Astrocyte of the spinal cord (primary cell): ENCODE data around the gene NOXO1.

Experiments
- DNase-seq: peaks from one replicate; pipeline ENCODE4 v3.0.0; 2011; ENCODE audit warnings: low read depth, low spot score
- H3K4me3 ChIP-seq: 2 replicates; pipeline ENCODE4 v1.5.1; 2011; ENCODE audit warnings: low read depth, mild to moderate bottlenecking, low read length, moderate library complexity
- in situ Hi-C: cut with HindIII; loops from 2 replicates; pipeline ENCODE4 v1.10.0; 2017; ENCODE audit warnings: low sequenced_read_pairs
- TF ChIP-seq, protein P1 (sequence below): IDR thresholded peaks from 2 replicates; pipeline ENCODE4 v1.5.1; 2012; ENCODE audit warnings: low read depth, mild to moderate bottlenecking, low read length, inconsistent platforms

NOXO1 gene

DNA sequence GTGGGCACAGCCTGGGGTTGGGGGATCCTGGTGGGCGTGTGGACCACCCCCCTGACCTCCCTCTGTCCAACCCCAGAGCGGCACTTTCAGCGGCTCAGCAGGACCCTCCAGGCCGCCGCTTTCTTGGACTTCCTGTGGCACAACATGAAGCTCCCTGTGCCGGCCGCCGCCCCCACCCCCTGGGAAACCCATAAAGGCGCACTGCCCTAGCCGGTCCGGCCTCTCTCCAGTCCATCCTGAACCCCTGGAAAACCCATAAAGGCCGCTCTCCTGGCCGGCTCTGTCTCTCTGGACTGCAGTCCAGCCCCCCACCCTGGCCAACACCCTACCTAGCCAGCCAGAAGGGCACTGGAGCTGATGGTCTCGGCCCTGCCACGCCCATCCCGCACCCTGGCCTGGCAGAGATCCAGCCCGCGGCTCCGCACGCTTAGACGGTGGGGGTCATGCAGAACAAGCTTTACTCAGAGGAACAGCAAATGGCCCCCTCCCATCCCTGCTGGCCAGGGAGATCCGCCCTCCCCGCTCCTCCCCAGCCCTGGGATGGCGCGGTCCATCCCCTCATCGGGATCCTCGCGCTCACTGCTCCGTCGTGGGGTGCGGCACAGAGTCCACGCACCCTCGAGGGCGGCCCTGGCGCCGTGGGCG is 2.7 kb downstream of the NOXO1 start:
- no peak overlapping the region for H3K4me3 ChIP-seq
- TF ChIP-seq, protein P1, sequence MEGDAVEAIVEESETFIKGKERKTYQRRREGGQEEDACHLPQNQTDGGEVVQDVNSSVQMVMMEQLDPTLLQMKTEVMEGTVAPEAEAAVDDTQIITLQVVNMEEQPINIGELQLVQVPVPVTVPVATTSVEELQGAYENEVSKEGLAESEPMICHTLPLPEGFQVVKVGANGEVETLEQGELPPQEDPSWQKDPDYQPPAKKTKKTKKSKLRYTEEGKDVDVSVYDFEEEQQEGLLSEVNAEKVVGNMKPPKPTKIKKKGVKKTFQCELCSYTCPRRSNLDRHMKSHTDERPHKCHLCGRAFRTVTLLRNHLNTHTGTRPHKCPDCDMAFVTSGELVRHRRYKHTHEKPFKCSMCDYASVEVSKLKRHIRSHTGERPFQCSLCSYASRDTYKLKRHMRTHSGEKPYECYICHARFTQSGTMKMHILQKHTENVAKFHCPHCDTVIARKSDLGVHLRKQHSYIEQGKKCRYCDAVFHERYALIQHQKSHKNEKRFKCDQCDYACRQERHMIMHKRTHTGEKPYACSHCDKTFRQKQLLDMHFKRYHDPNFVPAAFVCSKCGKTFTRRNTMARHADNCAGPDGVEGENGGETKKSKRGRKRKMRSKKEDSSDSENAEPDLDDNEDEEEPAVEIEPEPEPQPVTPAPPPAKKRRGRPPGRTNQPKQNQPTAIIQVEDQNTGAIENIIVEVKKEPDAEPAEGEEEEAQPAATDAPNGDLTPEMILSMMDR, result no peak
- in situ Hi-C loops, result no loop called here
- DNase-seq, result no peak

DNA sequence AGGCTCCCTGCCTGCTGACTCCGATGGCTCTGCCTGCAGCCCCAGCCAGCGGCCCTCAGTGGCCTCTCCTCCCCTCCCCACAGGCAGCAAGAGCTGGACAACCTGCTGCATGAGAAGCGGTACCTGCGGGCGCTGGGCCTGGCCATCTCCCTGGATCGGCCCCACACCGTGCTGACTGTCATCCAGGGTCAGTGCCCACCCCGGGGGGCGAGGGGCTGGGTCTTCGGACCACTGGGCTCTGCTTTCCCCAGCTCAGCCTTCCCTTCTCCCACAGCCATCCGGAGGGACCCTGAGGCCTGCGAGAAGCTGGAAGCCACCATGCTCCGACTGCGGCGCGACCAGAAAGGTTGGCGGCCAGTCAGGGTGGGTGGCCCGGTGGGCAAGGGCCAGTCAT is 3.4 kb downstream of the NOXO1 start:
- H3K4me3 ChIP-seq, result no peak overlapping the region
- TF ChIP-seq, protein P1, result no peak
- in situ Hi-C loops, result no loop called here
- DNase-seq, result no peak

DNA sequence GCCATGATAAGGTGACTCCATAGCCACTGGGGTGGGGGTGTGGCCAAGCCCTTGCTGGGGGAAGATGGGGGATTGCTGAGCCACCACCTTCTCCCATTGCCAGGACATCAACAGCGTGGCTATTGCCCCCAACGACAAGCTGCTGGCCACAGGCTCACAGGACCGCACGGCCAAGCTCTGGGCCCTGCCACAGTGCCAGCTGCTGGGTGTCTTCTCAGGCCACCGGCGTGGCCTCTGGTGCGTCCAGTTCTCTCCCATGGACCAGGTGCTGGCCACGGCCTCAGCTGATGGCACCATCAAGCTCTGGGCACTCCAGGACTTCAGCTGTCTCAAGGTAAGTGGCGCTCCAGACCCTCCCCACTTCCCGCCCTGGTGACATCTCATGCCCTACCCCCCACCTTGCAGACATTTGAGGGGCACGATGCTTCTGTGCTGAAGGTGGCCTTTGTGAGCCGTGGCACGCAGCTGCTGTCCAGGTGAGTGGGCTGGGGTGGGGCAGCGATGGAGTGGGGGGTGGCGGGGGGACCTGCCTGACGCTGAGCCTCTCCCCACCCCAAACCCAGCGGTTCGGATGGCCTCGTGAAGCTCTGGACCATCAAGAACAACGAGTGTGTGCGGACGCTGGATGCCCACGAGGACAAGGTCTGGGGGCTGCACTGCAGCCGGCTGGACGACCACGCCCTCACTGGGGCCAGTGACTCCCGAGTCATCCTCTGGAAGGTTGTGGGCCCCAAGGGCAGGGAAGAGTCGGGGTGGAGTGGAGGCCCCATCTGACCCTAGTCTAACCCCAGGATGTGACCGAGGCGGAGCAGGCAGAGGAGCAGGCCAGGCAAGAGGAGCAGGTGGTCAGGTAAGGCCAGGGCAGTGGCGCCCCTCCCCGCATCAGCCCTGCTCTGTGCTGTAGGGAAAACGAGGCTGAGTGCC is 4.1 kb downstream of the NOXO1 start:
- in situ Hi-C loops, result no loop called here
- TF ChIP-seq, protein P1, result no peak
- no peak overlapping the region for H3K4me3 ChIP-seq
- no peak for DNase-seq

DNA sequence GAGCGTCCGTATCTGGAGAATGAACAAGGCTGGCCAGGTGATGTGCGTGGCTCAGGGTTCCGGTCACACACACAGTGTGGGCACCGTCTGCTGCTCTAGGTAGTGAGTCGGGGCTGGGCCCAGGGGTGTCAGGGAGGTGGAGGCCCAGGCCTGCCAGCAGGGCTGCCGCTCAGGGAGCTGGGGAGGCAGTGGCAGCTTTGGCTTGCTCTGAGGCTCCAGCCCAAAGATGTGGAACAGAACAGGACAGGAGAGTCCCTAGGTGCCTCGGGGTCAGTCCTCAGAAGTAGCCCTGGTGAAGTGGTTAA is 5.1 kb downstream of the NOXO1 start:
- in situ Hi-C loops, result no loop called here
- TF ChIP-seq, protein P1, result no peak
- no peak overlapping the region for H3K4me3 ChIP-seq
- DNase-seq, result no peak

DNA sequence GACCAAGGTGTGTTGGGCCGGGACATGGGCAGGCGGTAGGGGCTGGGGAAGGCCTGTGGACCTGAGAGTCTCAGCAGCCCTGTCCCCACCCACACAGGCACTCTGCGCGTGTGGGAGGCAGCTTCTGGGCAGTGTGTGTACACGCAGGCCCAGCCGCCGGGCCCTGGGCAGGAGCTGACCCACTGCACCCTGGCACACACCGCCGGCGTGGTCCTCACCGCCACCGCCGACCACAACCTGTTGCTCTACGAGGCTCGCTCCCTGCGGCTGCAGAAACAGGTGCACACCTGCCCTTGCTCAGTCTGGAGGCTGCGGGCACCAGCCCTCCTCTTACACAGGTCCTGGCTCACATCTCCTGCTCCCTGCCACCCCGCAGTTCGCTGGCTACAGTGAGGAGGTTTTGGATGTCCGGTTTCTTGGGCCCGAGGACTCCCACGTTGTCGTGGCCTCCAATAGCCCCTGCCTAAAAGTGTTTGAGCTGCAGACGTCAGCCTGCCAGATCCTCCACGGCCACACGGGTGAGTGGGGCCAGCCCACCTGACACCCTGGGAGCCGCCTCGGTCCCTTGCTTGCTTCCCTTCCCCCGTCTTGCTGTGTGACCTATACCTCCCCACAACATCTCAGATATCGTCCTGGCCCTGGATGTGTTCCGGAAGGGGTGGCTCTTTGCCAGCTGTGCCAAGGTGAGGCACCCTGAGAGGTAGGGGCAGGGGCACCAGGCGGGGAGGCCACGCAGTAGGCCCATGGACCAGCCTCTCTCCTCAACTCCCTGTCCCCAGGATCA is 5.6 kb downstream of the NOXO1 start:
- in situ Hi-C loops, result no loop called here
- DNase-seq, result no peak
- TF ChIP-seq, protein P1, result no peak
- no peak overlapping the region for H3K4me3 ChIP-seq

DNA sequence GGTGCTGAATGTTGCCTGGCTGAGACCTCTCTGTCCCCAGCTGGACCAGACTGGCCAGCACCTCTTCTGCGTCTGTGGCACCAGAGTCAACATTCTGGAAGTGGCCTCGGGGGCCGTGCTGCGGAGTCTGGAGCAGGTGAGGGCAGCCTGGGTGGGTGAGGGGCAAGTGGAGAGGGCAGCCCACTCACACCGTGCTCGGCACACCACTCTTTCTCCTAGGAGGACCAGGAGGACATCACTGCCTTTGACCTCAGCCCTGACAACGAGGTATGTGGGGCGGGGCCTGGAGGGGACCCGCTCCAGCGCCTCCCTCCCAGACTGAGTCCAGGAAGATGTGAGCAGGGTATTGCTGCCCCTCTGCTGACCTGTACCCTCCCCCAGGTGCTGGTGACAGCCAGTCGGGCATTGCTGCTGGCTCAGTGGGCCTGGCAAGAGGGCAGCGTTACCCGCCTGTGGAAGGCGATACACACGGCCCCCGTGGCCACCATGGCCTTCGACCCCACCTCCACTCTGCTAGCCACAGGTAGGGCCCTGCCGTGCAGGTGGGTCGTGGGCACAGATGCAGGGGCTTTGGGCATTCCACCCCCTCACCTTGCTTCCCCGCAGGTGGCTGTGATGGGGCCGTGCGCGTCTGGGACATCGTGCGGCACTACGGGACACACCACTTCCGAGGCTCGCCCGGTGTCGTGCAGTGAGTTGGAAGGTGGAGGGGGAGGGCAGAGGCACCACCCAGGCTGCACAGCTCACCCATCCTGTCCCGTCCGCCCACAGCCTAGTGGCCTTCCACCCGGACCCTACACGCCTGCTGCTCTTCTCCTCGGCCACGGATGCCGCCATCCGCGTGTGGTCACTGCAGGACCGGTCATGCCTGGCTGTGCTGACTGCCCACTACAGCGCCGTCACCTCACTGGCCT is 6.9 kb downstream of the NOXO1 start:
- TF ChIP-seq, protein P1, result no peak
- no peak overlapping the region for H3K4me3 ChIP-seq
- in situ Hi-C loops, result no loop called here
- no peak for DNase-seq
